Progenitor cell of endocrine pancreas (in vitro differentiated cells): Measurements from ENCODE around the gene TRA2A. TPM values are rescaled to one million over a fixed set of nuclear protein-coding genes. Genes with fewer than 3 reads are reported as not detected.

Experiments
- DNase-seq: peaks from one replicate; pipeline ENCODE4 v3.0.0; 2021; ENCODE audit warnings: low spot score; ENCODE audit not compliant: unreplicated experiment
- H3K27ac Mint-ChIP-seq: 2 replicates; pipeline ENCODE4 v1.8.0; 2021; ENCODE audit warnings: mild to moderate bottlenecking, moderate library complexity, mixed read lengths
- H3K27me3 Mint-ChIP-seq: 2 replicates; pipeline ENCODE4 v1.8.0; 2021; ENCODE audit warnings: mixed read lengths
- H3K36me3 Mint-ChIP-seq: 2 replicates; pipeline ENCODE4 v1.8.0; 2022; ENCODE audit warnings: mixed read lengths; ENCODE audit not compliant: insufficient read depth
- H3K4me1 Mint-ChIP-seq: 2 replicates; pipeline ENCODE4 v1.8.0; 2021; ENCODE audit warnings: low read depth, mixed read lengths
- H3K4me3 Mint-ChIP-seq: 2 replicates; pipeline ENCODE4 v1.8.0; 2021; ENCODE audit warnings: low read depth, mild to moderate bottlenecking, moderate library complexity, mixed read lengths
- H3K9me3 Mint-ChIP-seq: 2 replicates; pipeline ENCODE4 v1.8.0; 2021; ENCODE audit warnings: low read depth, mixed read lengths
- total RNA-seq: library from RNA; stranded (reverse); gene quantifications from 2 replicates; pipeline ENCODE4 v1.2.1, GENCODE V29; 2021
- TF ChIP-seq, protein P1 (sequence below): fragments of 200-600 bp; sonication (generic); IDR thresholded peaks from one replicate; pipeline ENCODE4 v1.5.0; 2021; ENCODE audit warnings: antibody characterized with exemption, mild to moderate bottlenecking; ENCODE audit not compliant: unreplicated experiment

Gene TRA2A
- total RNA-seq, 1 donor from 2014 or later, result 216 TPM

DNA sequence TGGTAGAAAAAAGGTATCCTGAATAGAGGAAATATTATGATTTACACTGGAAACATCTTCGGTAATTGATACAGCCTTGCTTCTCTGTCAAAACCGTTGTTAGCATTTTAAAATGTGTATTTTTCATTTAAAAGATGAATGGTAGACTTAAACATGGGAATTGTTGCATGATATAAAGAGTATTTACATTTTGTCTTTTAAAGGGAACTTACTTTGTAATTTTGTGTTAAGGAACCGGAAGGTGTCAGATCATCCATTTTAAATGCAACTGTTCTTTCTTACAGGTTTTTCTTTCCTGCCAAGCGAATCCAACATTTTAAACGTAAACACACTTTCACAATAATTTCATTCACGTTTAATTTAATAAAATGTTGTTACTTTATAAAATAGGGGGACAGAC is 59.7 kb downstream of the TRA2A start:
- H3K27me3 Mint-ChIP-seq, result no peaks in the 10 kb centered on the region
- H3K9me3 Mint-ChIP-seq, result no peaks in the 10 kb centered on the region
- DNase-seq, result no peak
- TF ChIP-seq, protein P1, sequence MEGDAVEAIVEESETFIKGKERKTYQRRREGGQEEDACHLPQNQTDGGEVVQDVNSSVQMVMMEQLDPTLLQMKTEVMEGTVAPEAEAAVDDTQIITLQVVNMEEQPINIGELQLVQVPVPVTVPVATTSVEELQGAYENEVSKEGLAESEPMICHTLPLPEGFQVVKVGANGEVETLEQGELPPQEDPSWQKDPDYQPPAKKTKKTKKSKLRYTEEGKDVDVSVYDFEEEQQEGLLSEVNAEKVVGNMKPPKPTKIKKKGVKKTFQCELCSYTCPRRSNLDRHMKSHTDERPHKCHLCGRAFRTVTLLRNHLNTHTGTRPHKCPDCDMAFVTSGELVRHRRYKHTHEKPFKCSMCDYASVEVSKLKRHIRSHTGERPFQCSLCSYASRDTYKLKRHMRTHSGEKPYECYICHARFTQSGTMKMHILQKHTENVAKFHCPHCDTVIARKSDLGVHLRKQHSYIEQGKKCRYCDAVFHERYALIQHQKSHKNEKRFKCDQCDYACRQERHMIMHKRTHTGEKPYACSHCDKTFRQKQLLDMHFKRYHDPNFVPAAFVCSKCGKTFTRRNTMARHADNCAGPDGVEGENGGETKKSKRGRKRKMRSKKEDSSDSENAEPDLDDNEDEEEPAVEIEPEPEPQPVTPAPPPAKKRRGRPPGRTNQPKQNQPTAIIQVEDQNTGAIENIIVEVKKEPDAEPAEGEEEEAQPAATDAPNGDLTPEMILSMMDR, result no peak
- H3K27ac Mint-ChIP-seq, result peak overlapping the region; percentile 90
- H3K4me3 Mint-ChIP-seq, result peak overlapping the region; percentile 81
- no peaks in the 10 kb centered on the region for H3K36me3 Mint-ChIP-seq
- H3K4me1 Mint-ChIP-seq, result peaks cover 35% of the 10 kb centered on the region

DNA sequence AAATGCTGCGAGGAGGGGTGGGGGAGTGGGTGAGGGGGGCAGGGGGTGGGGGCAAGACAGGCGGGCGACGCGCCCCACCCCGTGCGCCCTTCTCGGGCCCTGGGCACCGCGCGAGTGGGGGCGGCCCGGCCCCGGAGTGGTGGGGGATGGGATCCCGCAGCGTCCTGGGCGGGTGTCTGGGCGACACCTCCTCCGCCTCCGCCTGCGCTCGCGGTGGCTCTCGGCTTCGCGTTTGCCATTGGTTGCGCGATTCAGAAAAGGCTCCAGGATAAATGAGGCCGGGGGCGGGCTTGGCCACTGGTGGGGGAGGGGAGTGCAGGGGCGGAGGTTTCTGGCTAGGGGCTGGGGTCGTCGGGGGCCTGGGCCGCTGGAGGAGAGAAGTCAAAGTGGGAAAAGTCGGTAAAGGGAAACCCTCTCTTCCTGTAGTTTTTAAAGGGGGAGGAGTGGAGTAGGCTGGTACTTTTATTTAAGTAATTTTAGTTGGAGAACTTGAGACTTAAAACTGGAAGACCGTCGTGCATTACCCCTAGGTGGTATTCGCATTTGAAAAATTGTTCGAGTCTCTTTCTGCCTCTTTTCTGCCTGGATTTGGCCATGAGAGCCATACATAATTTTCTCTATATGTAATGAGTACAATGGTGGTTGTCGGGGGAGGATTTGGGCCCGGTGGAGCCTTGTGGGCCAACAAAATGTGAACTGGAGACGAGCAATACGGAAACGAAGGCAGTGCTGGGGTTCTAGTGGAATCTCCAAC is 60.5 kb downstream of the TRA2A start:
- no peaks in the 10 kb centered on the region for H3K9me3 Mint-ChIP-seq
- DNase-seq, result peak; percentile 81
- no peaks in the 10 kb centered on the region for H3K36me3 Mint-ChIP-seq
- no peaks in the 10 kb centered on the region for H3K27me3 Mint-ChIP-seq
- H3K27ac Mint-ChIP-seq, result peak overlapping the region; percentile 98
- H3K4me3 Mint-ChIP-seq, result peak overlapping the region; percentile 95
- TF ChIP-seq, protein P1, result no peak
- peaks cover 30% of the 10 kb centered on the region for H3K4me1 Mint-ChIP-seq

DNA sequence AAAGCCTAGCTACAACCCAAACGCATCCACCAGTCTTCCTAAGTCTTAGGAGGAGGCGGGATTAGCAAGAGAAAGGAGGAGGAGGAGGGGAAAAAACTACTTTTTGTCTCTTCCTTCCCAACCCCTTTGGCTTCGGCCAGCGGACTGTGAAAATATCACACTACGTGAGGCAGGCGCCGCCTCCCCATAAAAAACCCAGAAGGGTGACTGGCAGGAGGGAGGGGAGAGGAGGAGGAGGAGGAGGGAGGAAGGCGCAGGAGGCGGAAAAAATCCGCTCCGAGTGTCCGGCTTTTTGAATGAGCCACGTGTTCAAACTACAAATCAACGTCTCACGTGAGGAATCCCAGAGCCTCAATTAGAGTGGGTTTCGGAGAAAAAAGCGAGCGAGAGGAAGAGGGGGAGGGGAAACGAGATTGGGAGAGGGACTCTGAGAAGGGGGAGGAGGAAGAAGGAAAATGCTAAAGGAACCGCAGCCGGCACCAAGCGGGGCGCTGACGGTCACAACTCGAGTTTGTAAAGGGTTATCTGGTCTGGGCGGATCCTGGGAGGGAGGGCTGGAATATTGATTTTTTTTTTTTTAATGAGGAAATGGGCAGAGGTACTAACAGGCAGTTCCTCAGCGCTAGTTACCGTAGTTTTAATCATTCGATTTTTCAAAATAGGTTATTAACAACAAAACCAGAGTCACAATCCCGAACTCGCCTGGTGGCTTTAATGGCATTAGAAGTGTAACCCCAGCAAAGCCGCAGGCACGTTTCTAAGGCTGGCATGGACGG is 61.3 kb downstream of the TRA2A start, which contains the start of gene IGF2BP3:
Gene IGF2BP3, minus strand, starts transcription at position 162 of the 776 bp plus-strand sequence. CDS start 381 bp downstream, outside the sequence.
- peaks cover 35% of the 10 kb centered on the region for H3K4me1 Mint-ChIP-seq
- no peaks in the 10 kb centered on the region for H3K36me3 Mint-ChIP-seq
- H3K27me3 Mint-ChIP-seq, result no peaks in the 10 kb centered on the region

DNA sequence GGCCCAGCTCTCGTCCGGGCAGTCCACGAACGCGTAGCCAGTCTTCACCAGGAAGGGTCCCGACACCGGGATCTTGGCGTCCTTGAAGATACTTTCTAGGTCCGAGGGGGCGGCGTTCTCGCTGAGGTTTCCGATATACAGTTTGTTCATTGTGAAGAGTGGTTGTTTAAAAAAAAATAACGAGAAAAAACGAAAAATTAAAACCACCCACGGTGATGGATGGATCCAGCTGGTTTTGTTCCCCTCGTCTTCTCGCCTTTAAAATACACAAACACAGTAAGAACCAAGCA is 61.9 kb downstream of the TRA2A start:
- H3K27me3 Mint-ChIP-seq, result no peaks in the 10 kb centered on the region
- TF ChIP-seq, protein P1, result no peak
- peaks cover 37% of the 10 kb centered on the region for H3K4me1 Mint-ChIP-seq
- DNase-seq, result no peak
- no peaks in the 10 kb centered on the region for H3K9me3 Mint-ChIP-seq
- peak overlapping the region; percentile 95 for H3K4me3 Mint-ChIP-seq
- H3K36me3 Mint-ChIP-seq, result peaks cover 3% of the 10 kb centered on the region
- peak overlapping the region; percentile 98 for H3K27ac Mint-ChIP-seq

More for the DNA sequence above, 61.3 kb downstream of the TRA2A start, which contains the start of gene IGF2BP3:
- Mint-ChIP-seq H3K4me3 (peak within 1 kb of the TSS; percentile 95), H3K9me3 (no peaks in the 10 kb centered on the region), H3K27ac (peak within 1 kb of the TSS; percentile 98)
- TF ChIP-seq, protein P1, result no peak
- peak; percentile 60 for DNase-seq

DNA sequence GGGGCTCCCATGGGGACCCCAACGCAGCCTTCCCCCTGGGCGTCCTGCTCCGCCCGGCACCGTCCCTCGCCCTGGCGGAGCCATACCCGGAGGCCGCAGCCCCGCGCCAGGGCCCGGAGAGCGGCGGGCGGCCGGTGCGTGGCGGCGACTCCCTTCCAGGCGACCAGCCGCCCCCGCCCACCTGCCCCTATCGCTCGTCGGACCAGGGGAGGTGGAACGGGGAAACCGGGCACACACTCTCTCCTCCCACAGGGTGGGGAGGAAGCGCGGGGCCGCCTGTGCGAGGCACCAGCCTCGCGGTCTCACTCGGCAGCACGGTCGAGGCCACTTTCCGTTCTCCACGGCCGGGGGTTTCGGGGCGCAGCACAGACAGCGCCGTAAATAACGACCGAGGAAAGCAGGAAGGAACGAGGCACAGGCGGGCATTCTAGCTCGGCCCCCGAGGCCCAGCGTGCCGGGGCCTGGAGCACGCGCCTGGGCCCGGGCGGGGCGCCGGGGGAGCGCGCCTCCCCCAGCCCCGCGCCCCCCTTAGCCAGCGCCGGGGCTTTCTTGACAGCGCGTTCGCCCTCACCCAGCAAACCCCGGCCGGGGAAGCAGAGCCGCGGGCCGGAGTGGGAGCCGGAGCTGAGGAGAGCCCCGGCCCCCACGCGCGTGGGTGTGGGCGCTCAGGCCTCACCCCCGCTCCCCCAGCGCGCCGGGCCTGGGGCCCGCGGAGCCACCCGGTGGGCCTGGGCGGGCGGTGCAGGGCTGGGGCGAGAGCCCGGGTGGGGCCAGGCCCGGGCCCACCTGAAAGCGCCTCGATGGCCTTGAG is 62.4 kb downstream of the TRA2A start:
- H3K4me1 Mint-ChIP-seq, result peaks cover 39% of the 10 kb centered on the region
- no peaks in the 10 kb centered on the region for H3K9me3 Mint-ChIP-seq
- DNase-seq, result peak; percentile 33
- peaks cover 4% of the 10 kb centered on the region for H3K36me3 Mint-ChIP-seq
- H3K27me3 Mint-ChIP-seq, result no peaks in the 10 kb centered on the region
- peak overlapping the region; percentile 95 for H3K4me3 Mint-ChIP-seq
- H3K27ac Mint-ChIP-seq, result peak overlapping the region; percentile 98
- TF ChIP-seq, protein P1, result peak; percentile 44
